Activated CD4-positive, alpha-beta T cell treated with anti-CD3 and anti-CD28 coated beads, Interleukin-2, amount 50 U/mL, for 1 hour (primary cell): ENCODE data around the gene SLC23A2.
"Not testable (repeated sequence)": the region's sequence is repeated elsewhere in the genome, so short reads cannot be mapped to it uniquely, and the experiment has no call there.

Source experiments
- DNase-seq: peaks from one replicate; pipeline ENCODE4 v3.0.0-alpha.2; 2020

Gene SLC23A2

GRCh38 chr20:5001174-5002076 lies at the start of gene SLC23A2:
SLC23A2 (minus strand) TSS chr20:5001510; CDS start chr20:4932562, 68,948 bp downstream.
- DNase-seq, result peak; percentile 56

- no peak for DNase-seq
Observed at GRCh38 chr20:5046656-5047339, 45.5 kb upstream of the SLC23A2 start.

- no peak for DNase-seq
Observed at GRCh38 chr20:5045906-5046305, 44.6 kb upstream of the SLC23A2 start.

- no peak for DNase-seq
Observed at GRCh38 chr20:5044075-5044620, 42.8 kb upstream of the SLC23A2 start.

- no peak for DNase-seq
Observed at GRCh38 chr20:5041433-5041832, 40.1 kb upstream of the SLC23A2 start.

GRCh38 chr20:5040345-5040744 lies 39.0 kb upstream of the SLC23A2 start:
- DNase-seq, result no peak

- no peak for DNase-seq
Observed at GRCh38 chr20:5039889-5040288, 38.6 kb upstream of the SLC23A2 start.

GRCh38 chr20:5039255-5039657 lies 37.9 kb upstream of the SLC23A2 start:
- no peak for DNase-seq

- no peak for DNase-seq
Observed at GRCh38 chr20:5036828-5037227, 35.5 kb upstream of the SLC23A2 start.

GRCh38 chr20:5035518-5035917 lies 34.2 kb upstream of the SLC23A2 start:
- not testable (repeated sequence) for DNase-seq

GRCh38 chr20:5033566-5033965 lies 32.3 kb upstream of the SLC23A2 start:
- DNase-seq, result no peak

- not testable (repeated sequence) for DNase-seq
Observed at GRCh38 chr20:5031701-5032100, 30.4 kb upstream of the SLC23A2 start.

GRCh38 chr20:5031206-5031557 lies 29.9 kb upstream of the SLC23A2 start:
- DNase-seq, result no peak

- DNase-seq, result no peak
Observed at GRCh38 chr20:5030348-5031205, 29.3 kb upstream of the SLC23A2 start.

- not testable (repeated sequence) for DNase-seq
Observed at GRCh38 chr20:5028258-5029059, 27.1 kb upstream of the SLC23A2 start.

- DNase-seq, result no peak
Observed at GRCh38 chr20:5024982-5025381, 23.7 kb upstream of the SLC23A2 start.

GRCh38 chr20:5024103-5024502 lies 22.8 kb upstream of the SLC23A2 start:
- no peak for DNase-seq

GRCh38 chr20:5023171-5023570 lies 21.9 kb upstream of the SLC23A2 start:
- DNase-seq, result not testable (repeated sequence)

GRCh38 chr20:5020760-5021159 lies 19.4 kb upstream of the SLC23A2 start:
- DNase-seq, result no peak

GRCh38 chr20:5013682-5014447 lies 12.6 kb upstream of the SLC23A2 start:
- DNase-seq, result no peak

- no peak for DNase-seq
Observed at GRCh38 chr20:5008759-5009158, 7.4 kb upstream of the SLC23A2 start.
